Activated CD8-positive, alpha-beta memory T cell treated with anti-CD3 and anti-CD28 coated beads, Interleukin-2, amount 50 U/mL, for 1 hour (primary cell): ENCODE results near the gene SUPT6H.

Experiments used
- DNase-seq: peaks from one replicate; pipeline ENCODE4 v3.0.0-alpha.2; 2020; ENCODE audit errors: extremely low read depth

The SUPT6H gene

DNA sequence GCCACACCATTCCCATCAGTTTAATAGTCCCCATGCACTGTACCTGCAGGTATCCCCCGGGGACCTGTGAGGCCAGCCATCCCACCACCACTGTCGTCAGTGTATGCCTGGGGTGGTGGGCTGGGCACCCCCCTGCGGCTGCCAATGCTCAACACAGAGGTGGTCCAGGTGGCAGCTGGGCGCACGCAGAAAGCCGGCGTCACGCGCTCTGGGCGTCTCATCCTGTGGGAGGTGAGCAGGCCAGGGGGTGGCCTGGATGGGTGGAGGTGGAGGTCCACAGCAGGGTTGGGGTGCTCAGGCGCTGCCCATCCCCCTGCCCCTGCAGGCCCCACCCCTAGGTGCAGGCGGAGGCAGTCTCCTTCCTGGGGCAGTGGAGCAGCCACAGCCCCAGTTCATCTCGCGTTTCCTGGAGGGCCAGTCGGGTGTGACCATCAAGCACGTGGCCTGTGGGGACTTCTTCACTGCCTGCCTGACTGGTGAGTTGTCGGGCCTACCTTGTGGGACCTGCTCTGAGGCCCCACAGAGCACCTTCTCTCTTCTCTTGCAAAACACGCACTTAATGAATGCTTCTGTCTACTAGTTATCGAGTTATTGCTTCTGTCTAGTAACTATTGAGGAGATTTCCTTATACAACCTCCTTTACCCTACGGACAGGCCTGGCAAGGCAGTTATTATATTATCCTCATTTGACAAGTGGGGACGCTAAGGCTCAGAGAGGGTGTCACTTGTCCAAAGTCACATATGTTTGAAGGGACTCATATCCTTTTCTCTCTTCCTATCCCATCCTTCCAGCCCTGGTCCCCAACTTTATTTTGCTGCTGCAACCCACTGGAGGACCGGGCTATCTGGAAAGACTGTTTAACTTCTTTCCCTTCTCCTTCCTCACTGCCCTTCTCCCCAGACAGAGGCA is 76.0 kb downstream of the SUPT6H start:
- no peak for DNase-seq

DNA sequence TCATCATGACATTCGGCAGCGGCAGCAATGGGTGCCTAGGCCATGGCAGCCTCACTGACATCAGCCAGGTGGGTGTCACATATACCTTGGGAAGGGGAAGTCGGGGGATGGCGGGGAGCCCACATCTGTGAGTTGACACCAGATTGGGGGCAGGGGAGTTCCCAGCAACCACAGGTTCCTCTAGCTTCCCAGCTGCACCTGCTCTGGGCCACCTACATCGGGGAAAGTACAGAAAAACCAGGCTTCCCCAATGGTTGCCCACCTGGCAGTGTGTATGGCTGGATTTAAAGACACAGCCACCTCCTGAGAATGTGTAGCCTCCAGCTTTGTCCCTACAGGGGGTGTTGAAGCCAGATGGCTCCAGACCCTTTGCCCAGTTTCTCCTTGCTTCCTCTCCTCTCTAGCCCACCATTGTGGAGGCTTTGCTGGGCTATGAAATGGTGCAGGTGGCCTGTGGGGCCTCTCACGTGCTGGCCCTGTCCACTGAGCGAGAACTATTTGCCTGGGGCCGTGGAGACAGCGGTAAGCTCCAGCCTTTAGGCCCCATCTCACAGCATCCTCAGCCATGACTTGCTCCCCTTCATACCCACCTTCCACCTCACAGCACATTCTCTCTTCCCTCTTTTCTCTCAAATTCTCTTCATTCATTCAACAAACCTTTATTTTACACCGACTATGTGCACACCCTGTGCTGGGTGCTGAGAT is 76.8 kb downstream of the SUPT6H start:
- no peak for DNase-seq

DNA sequence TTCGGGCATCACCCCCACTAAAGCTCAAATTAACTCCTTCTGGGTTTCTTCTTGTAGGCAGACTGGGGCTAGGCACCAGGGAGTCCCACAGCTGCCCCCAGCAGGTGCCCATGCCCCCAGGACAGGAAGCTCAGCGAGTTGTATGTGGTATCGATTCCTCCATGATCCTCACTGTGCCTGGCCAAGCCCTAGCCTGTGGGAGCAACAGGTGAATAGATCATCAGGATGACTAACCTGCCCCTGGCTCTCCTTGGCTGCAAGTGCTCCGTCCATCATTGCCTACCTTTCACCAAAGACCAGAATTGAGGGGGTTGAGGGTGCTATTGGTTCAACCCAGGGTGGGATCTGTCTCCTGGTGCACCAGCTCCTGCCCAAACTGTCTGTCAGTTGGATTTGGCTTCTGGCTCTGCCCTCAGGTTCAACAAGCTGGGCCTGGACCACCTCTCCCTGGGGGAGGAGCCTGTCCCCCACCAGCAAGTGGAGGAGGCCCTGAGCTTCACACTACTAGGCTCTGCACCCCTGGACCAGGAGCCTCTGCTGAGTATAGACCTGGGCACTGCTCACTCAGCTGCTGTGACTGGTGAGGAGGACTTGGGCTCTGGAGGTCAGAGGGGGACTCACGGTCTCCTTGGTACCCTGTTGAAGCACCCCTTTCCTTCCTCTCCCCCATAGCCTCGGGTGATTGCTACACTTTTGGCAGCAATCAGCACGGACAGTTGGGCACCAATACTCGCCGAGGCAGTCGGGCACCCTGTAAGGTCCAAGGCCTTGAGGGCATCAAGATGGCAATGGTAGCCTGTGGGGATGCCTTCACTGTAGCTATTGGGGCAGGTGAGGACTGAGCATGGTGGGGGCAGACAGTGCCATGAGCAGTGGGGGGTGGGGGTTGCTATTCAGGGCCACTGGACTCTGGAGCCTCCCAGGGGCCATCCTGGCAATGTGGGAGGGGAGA is 78.7 kb downstream of the SUPT6H start:
- no peak for DNase-seq

DNA sequence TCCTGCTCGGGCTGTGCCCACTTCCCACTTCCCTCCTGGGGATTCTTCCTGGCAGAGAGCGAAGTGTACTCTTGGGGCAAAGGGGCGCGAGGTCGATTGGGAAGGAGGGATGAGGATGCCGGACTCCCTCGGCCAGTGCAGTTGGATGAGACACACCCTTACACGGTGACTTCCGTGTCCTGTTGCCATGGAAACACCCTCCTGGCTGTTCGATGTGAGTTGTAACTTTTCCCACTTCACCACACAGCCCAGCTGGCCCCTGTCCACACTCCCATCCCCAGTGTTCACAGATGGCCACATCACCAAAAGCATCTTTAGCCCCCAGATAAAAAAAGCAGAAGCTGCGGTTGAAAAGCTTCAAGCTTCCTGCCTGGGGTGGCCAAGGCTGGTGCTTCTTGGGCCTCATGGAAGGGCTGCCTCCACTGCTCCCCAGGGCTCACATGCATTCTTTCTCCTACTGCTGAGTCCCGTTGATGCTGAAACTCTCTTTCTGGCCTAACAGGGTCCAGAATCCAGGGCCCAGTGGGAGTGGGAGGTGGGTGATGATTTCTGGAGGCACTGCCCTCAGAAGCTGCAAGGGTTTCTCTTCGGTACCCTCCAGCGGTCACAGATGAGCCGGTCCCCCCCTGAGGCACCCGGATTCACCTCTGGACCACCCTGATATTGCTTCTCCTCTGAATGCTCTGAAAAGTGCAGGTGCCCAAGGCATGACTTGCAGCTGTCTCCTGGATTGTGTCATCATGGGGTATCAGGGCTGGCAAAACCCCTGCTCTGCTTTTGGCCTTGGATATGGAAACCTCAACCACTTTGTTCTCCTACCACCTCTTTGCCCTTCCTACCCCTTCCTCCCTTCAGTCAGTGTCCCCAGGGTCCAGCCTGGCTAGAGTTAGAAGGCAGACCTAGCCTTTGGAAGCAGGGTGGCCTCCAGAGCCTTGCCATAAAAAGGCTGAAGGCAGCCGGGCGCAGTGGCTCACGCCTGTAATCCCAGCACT is 79.6 kb downstream of the SUPT6H start:
- DNase-seq: no peak

DNA sequence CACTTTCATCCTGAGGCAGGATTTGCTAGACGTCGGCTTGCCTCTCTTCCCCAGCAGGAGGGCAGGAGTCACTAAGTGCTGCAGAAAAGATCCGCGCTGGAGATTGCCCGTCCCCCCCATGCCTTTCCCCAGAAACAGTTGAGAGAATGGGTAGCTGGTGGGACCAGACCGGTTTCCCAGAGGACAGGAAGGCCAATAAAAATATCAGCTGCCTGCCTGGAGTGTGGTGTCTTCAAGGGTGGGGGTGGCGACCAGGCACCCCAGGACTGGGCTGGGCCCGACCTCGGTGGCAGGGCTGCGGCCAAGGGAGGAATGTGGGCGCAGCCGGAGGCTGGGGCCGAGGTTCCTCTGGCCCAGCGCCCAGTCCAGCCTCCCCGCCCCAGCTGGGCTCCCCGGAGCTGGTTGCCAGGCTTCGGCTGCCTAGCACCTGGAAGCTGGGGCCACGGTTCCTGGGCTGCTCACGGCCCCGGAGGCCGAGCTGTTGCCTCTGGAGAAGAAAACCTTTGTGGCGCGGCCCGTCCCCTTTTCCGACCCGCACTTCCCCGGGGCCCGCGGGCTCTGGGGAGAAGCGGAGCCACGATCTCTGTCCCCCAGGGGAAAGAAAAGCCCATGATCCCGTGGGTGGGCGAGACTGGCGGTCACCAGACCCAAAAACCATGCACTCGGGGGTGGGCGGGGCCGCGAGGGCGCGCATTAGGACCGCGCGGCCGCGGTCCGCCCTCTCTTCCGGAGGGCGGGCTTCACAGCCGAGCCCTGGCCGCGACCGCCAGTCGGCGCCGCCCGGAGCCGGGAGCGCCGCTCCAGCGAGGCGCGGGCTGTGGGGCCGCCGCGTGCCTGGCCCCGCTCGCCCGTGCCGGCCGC is 81.5 kb downstream of the SUPT6H start, which contains the start of gene TRAF4:
TSS of gene TRAF4 (plus strand) at position 769 of the 861 bp plus-strand sequence. CDS start 102 bp downstream, outside the sequence.
- no peak for DNase-seq

DNA sequence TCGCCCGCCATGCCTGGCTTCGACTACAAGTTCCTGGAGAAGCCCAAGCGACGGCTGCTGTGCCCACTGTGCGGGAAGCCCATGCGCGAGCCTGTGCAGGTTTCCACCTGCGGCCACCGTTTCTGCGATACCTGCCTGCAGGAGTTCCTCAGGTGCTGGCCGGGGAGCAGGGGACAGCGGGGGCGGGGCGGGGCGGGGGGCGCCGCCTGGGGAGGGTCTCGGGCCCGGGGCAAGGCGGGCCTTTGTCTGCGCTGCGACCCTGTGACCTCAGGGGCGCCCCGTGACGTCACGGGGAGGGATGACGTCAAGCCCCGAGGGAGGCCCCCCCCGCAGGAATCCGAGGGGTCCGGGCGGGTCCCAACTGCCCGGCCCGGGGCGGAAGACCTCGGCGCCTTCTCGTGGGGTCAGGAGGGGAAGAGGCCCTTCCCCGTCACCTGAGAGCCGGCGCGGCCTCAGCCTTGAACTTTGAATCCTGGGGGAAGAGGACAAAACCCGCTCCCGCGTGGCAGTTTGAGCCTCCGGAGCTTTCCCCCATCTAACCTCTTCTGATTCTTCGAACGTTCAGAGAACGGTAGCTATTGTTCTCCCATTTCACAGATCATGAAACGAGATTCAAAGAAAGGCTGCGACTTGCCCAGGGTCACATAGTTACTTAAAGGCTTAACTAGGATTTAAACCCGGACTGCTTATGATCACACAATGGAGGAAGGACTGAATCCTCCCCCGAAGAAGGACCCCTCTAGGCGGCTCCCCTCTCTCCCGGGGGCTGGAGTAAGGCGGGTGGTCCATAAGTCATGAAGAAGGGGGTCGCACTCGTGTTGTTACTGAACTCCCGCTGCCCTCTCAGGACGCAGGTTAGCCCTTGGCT is 82.3 kb downstream of the SUPT6H start:
- DNase-seq: no peak

DNA sequence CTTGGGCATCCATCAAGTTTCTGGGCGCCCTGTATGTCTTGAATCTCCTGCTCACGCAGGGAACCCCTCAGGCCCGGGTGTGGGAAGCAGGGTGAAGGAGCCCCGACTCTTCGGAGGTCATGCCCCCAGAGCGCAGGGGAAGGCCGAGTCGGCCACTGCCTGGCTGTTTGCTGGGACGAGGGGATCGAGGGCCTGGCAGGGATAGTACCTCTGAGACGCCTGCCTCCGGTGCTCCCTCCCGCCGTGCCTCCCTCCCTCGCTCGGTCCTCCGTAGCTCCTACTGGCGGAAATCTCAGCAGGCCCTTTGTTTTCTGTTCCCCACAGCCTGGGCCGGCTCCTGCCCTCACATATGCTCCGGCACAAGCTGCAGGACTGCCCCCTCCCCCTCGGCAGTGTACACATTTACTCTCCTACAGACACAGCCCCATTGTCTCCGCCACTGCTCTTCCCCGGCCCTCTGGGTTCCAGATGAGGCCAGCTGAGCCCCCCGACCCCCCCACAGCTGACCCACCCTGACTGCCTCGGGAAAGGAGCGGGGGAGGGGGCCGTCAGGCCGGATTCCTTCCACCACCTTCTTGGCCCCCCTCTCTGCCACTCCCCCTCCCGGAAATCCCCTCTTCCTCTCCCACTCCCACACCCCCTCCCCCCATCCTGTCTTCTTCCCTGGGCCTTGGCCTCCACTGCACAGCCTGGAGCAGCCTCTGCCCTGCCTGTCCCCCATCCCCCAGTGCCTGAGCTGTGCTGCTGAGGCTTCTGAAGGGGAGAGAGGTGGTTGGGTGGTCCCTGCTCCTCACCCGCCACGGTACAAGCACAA is 83.2 kb downstream of the SUPT6H start:
- DNase-seq: no peak

DNA sequence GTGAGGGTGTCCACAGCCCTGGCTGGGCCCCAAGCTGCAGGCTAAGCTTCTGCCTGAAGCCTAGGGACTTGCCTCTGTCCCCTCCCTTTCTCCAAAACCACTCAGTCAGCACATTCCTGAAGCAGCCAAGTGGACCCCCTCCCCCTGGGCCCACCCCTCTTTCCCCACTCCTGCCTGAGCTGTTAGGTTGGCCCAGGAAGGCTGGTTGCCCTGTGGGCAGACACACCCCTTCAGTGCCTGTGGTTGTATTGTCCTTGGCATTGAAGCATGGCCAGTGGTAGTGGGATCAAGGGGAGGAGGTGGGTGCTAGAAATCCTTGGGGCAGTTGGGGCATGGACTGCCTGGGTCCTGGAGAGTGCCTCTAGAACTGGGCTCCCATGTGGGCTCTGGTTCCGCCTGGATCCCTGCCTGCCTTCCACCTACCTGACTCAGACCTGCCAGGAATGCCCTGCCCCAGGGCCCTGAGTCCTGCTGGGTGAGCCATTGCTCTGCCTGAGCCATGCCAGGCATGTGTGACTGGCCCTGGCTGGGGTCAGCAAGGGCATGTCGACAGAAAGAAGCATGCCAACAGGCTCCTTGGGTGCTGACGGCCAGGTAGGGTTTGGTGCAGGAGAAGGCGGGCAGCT is 83.9 kb downstream of the SUPT6H start:
- no peak for DNase-seq

DNA sequence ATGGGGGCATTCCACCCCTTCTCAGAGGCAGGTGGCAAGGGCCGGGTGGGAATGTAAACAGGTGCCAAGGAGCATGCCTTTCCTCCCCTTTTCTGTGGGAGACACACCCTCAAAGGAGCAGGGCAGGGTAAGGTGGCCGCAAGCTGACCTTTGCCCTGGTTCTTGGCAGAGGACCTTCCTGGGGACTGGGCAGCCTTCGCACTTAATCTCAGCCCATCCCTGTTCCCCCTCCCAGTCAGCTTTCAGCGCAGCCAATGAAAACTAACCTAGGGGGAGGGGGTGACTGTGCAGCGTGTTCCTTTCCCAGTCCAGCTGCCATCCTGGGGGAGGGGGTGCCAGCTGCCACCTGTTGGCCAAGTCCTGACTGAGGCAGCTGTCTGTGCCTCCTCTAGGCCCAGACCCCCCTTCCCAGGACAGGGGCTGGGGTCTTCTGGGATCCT is 84.6 kb downstream of the SUPT6H start:
- no peak for DNase-seq

DNA sequence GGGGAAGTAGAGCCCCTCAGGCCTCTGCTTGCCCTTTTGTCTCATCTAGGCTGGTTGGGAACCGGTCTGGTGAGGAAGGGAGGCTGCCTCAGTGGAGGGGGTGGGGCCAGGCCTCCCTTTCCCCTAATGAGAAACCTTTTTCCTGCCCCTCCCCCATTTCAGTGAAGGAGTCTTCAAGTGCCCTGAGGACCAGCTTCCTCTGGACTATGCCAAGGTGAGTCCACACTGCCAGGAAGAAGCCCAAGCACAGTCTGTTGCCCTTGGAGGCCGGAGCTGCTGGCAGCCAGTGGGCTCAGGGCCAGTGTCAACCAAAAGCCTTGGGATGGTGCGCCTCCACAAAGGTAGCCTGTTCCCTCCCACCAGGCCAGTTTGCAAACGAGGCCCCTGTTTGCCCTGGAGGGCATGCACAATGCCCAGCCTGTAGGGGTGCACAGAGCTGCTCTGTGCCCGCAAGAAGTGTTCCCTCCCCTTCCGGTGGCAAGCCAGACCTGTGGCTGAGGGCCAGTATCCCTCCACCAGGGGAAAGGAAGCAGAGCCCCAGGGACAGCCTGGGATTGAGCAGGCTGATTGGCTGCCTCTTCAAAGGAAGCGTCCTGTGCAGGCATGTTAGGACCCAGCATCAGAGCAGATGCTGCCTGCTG is 85.2 kb downstream of the SUPT6H start:
- no peak for DNase-seq

DNA sequence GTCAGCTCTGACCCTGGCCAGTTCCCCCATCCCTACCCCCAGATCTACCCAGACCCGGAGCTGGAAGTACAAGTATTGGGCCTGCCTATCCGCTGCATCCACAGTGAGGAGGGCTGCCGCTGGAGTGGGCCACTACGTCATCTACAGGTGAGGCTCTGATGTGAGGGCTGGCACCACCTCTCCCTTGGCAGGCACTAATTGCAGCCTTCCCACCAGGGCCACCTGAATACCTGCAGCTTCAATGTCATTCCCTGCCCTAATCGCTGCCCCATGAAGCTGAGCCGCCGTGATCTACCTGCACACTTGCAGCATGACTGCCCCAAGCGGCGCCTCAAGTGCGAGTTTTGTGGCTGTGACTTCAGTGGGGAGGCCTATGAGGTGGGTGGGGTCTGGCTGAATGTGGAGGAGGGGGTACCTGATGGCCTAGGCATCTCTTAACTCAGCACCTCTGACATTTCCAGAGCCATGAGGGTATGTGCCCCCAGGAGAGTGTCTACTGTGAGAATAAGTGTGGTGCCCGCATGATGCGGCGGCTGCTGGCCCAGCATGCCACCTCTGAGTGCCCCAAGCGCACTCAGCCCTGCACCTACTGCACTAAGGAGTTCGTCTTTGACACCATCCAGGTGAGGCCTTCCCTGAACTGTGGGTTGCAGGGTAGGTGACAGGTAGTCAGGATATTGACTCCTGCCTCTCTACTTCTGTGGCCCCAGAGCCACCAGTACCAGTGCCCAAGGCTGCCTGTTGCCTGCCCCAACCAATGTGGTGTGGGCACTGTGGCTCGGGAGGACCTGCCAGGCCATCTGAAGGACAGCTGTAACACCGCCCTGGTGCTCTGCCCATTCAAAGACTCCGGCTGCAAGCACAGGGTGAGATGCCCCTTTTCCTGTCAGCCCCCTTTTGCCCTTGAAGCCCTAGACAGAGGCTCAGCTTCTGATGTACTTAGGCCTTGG is 86.1 kb downstream of the SUPT6H start:
- no peak for DNase-seq

DNA sequence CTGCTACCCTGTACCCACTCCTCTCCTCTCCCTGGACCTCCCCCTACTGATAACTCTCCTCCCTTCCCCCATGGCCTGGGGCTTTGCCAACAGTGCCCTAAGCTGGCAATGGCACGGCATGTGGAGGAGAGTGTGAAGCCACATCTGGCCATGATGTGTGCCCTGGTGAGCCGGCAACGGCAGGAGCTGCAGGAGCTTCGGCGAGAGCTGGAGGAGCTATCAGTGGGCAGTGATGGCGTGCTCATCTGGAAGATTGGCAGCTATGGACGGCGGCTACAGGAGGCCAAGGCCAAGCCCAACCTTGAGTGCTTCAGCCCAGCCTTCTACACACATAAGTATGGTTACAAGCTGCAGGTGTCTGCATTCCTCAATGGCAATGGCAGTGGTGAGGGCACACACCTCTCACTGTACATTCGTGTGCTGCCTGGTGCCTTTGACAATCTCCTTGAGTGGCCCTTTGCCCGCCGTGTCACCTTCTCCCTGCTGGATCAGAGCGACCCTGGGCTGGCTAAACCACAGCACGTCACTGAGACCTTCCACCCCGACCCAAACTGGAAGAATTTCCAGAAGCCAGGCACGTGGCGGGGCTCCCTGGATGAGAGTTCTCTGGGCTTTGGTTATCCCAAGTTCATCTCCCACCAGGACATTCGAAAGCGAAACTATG is 87.0 kb downstream of the SUPT6H start:
- DNase-seq: no peak

DNA sequence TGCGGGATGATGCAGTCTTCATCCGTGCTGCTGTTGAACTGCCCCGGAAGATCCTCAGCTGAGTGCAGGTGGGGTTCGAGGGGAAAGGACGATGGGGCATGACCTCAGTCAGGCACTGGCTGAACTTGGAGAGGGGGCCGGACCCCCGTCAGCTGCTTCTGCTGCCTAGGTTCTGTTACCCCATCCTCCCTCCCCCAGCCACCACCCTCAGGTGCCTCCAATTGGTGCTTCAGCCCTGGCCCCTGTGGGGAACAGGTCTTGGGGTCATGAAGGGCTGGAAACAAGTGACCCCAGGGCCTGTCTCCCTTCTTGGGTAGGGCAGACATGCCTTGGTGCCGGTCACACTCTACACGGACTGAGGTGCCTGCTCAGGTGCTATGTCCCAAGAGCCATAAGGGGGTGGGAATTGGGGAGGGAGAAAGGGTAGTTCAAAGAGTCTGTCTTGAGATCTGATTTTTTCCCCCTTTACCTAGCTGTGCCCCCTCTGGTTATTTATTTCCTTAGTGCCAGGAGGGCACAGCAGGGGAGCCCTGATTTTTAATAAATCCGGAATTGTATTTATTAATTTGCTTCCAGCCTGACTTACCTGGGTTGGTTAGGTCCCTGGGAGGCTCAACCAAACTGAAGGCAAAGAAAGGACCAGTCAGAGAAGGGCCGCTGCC is 87.6 kb downstream of the SUPT6H start:
- DNase-seq: no peak
